Calu3 (cell line): ENCODE results near the gene PPP1R9A. TPM values are rescaled to one million over a fixed set of nuclear protein-coding genes. Genes with fewer than 3 reads are reported as not detected.

Experiments used
- BruUV-seq: library from RNA; stranded (reverse); fragments of 400-500 nt; replicated peaks from 2 replicates; lab custom pipeline; 2021; lab: Mats Ljungman, UMichigan
- CTCF ChIA-PET: fragments of 300-600 bp; sonication (Branson Sonifier 250); formaldehyde crosslinking; loops from one replicate; lab custom pipeline; 2022; ENCODE audit warnings: antibody characterized with exemption; lab: Charles Lee
- DNase-seq: peaks from one replicate; pipeline ENCODE4 v3.0.0; 2022
- H3K27ac Mint-ChIP-seq: one replicate; pipeline ENCODE4 v1.8.0; 2022; ENCODE audit warnings: mixed read lengths; ENCODE audit not compliant: unreplicated experiment
- H3K27me3 Mint-ChIP-seq: one replicate; pipeline ENCODE4 v1.8.0; 2022; ENCODE audit warnings: mixed read lengths; ENCODE audit not compliant: unreplicated experiment
- H3K36me3 Mint-ChIP-seq: one replicate; pipeline ENCODE4 v1.8.0; 2022; ENCODE audit warnings: mild to moderate bottlenecking, moderate library complexity, mixed read lengths; ENCODE audit not compliant: insufficient read depth, unreplicated experiment
- H3K4me1 Mint-ChIP-seq: one replicate; pipeline ENCODE4 v1.8.0; 2022; ENCODE audit warnings: mild to moderate bottlenecking, low read depth, mixed read lengths; ENCODE audit not compliant: unreplicated experiment
- H3K4me3 Mint-ChIP-seq: one replicate; pipeline ENCODE4 v1.8.0; 2022; ENCODE audit warnings: mild to moderate bottlenecking, low read depth, moderate library complexity, mixed read lengths; ENCODE audit not compliant: unreplicated experiment
- H3K9me3 Mint-ChIP-seq: one replicate; pipeline ENCODE4 v1.8.0; 2022; ENCODE audit warnings: low read depth, mixed read lengths; ENCODE audit not compliant: unreplicated experiment
- intact Hi-C: fragments of 100-400 bp; cut with micrococcal nuclease; formaldehyde crosslinking; loops from one replicate; pipeline ENCODE4 v1.10.0; 2022; ENCODE audit not compliant: unreplicated experiment
- total RNA-seq: library from RNA; stranded (reverse); gene quantifications from 2 replicates; pipeline ENCODE4 v1.2.3, GENCODE V29; 2022
- TF ChIP-seq, protein P1 (sequence below): fragments of 200-600 bp; IDR thresholded peaks from one replicate; pipeline ENCODE4 v1.8.0; 2022; ENCODE audit warnings: antibody characterized with exemption; ENCODE audit not compliant: unreplicated experiment

PPP1R9A gene
- total RNA-seq, 1 experiment from 2014 or later: 19.4 TPM

DNA sequence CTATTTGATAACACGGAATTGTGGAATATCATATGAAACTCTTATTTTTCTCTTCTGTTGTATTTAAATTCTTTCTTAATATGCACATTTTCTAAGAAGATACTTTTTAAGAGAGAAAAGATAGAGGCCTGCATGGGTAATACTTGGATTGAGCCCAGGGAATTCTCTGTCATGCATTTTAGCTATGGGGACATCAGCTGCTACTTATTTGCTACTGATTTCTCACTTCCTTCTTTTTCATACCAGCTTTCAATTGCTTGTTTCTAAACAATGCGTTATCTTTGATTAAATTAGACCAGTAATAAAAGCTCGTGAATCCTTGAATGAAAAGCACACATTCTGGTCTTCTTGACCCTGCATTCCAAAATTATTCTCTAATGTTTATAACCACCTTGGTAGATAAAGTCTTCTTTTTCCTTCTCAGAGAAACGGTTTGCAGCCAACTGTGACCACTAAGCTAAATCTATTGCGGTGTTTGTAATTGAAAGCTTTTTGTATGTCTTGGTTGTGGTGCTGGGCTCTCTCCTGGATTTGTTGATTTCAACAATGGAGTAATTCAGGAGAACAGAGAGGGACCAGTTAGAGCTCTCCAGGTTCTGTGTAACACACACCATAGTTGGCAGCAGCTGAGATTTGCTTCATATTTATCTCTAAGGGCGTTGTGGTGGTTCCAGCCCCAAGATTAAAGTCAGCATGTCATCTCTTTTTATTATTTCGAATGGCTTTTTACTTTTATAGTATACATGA lies 139.3 kb downstream of the PPP1R9A start:
- Mint-ChIP-seq H3K9me3 (no peaks in the 10 kb centered on the region), H3K27ac (no peak overlapping the region), H3K4me3 (no peak overlapping the region), H3K4me1 (no peaks in the 10 kb centered on the region), H3K36me3 (no peaks in the 10 kb centered on the region), H3K27me3 (no peaks in the 10 kb centered on the region)
- DNase-seq: no peak
- CTCF ChIA-PET: interaction anchor here (0.6 to 0.7 kb wide), 2 partner anchors 461 to 749 kb away, joined by 3 read pairs; no protein-coding TSS in a partner anchor
- TF ChIP-seq, protein P1, sequence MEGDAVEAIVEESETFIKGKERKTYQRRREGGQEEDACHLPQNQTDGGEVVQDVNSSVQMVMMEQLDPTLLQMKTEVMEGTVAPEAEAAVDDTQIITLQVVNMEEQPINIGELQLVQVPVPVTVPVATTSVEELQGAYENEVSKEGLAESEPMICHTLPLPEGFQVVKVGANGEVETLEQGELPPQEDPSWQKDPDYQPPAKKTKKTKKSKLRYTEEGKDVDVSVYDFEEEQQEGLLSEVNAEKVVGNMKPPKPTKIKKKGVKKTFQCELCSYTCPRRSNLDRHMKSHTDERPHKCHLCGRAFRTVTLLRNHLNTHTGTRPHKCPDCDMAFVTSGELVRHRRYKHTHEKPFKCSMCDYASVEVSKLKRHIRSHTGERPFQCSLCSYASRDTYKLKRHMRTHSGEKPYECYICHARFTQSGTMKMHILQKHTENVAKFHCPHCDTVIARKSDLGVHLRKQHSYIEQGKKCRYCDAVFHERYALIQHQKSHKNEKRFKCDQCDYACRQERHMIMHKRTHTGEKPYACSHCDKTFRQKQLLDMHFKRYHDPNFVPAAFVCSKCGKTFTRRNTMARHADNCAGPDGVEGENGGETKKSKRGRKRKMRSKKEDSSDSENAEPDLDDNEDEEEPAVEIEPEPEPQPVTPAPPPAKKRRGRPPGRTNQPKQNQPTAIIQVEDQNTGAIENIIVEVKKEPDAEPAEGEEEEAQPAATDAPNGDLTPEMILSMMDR: no peak
- BruUV-seq: no TSS peak
- intact Hi-C loops: loop anchor here (5.0 to 10.0 kb wide), 2 partner anchors 392 to 759 kb away; partner anchors contain the start of gene SGCE

DNA sequence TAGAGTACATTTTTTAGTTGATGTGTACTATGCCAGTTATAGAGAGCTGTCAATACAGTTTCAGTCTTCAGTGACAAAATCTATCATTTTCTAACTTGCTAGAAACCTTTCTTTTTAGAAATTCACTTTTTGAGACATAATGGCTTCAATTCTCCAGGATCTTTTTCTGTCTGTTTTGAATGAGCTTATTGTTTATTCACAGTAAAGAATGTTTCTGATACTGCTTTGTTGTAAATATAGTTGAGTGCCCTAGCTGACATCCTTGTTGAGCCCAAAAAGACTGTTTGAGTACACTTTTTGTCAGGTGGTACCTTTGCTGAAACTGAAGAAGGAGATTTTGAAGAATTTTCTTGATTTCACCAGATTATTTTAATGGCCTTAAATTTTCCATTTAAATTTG lies 139.9 kb downstream of the PPP1R9A start:
- Mint-ChIP-seq H3K9me3 (no peaks in the 10 kb centered on the region), H3K27me3 (no peaks in the 10 kb centered on the region)

DNA sequence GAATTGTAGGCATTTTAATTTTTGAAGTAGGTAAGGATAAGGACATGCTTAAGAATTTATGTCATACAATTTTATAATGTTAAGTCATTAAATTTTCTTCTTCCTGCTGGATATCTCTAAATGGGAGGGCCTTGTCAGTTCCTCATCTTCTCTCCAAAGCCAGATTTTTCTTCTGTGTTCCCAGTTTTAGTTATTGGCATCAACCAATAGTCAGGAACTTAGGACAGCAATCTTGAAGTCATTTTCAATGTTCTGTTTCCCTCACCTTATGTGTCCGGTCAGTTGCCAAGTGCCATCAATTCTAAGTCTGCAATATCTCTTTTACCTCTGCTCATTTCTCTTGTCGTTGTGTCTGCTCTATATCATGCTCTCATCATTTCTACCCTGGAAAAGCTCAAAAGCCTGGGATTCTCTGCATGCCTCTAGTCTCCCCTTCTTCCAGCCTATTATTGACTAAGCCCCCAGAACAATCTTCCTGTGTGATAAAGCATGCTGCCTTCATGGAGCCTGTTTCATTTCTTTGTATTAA lies 145.2 kb downstream of the PPP1R9A start:
- Mint-ChIP-seq H3K36me3 (no peaks in the 10 kb centered on the region), H3K27ac (no peak overlapping the region), H3K4me3 (no peak overlapping the region), H3K27me3 (no peaks in the 10 kb centered on the region), H3K4me1 (no peaks in the 10 kb centered on the region), H3K9me3 (no peaks in the 10 kb centered on the region)
- DNase-seq: no peak
- CTCF ChIA-PET: no interaction called here
- BruUV-seq: no TSS peak
- TF ChIP-seq, protein P1: no peak
- intact Hi-C loops: no loop called here

More for the DNA sequence above, 139.9 kb downstream of the PPP1R9A start:
- Mint-ChIP-seq H3K36me3 (no peaks in the 10 kb centered on the region), H3K27ac (no peak overlapping the region), H3K4me1 (no peaks in the 10 kb centered on the region), H3K4me3 (no peak overlapping the region)
- BruUV-seq: no TSS peak
- CTCF ChIA-PET: no interaction called here
- intact Hi-C loops: loop anchor here (5.0 to 10.0 kb wide), 2 partner anchors 392 to 760 kb away; partner anchors contain the start of gene SGCE
- no peak for DNase-seq
- TF ChIP-seq, protein P1: no peak

DNA sequence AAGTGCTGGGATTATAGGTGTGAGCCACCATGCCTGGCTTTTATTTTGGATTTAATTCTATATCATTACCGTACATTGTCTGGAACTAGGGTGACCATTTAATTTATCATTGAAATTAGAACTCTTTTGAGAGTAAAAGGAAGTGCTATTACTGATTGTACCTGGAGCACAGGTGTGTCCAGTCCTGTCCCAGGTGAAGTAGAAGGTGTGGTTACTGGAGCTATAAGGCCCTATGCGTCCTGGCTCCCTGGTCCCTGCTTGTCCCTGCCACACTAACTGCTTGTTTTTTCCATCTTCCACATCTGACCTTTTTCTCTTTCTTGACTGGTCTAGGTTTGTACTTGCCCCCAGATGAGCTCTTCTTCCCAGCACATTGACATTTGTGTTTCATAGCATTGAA lies 147.0 kb downstream of the PPP1R9A start:
- CTCF ChIA-PET: interaction anchor here (0.6 kb wide), 1 partner anchor 289 kb away, joined by 7 read pairs; no protein-coding TSS in a partner anchor
- DNase-seq: no peak
- H3K9me3 Mint-ChIP-seq: no peaks in the 10 kb centered on the region
- H3K36me3 Mint-ChIP-seq: no peaks in the 10 kb centered on the region
- TF ChIP-seq, protein P1: no peak
- BruUV-seq: no TSS peak
- H3K27ac Mint-ChIP-seq: no peak overlapping the region
- H3K4me3 Mint-ChIP-seq: no peak overlapping the region
- H3K27me3 Mint-ChIP-seq: no peaks in the 10 kb centered on the region
- no peaks in the 10 kb centered on the region for H3K4me1 Mint-ChIP-seq
- intact Hi-C loops: no loop called here
